EL (cell line): ENCODE data around the gene ACTR6.
A peak's percentile ranks its signal among the peaks of the same experiment; 100 is the strongest.
"Not testable (repeated sequence)": the region's sequence is repeated elsewhere in the genome, so short reads cannot be mapped to it uniquely, and the experiment has no call there.

Experiments
- DNase-seq: peaks from one replicate; pipeline ENCODE4 v3.0.0-alpha.2; 2016

Gene ACTR6

DNA sequence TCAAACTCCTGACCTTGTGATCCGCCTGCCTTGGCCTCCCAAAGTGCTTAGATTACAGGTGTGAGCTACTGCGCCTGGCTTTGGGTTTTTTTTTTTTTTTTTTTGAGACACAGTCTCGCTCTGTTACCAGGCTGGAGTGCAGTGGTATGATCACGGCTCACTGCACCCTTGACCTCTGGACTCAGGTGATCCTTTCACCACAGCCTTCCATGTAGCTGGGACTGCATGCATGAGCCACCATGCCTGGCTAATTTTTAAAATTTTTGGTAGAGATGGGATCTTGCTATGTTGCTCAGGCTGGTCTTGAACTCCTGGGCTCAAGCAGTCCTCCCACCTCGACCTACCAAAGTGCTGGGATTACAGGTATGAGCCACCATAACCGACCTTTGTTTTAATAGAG, 21.6 kb downstream of the ACTR6 start:
- not testable (repeated sequence) for DNase-seq

DNA sequence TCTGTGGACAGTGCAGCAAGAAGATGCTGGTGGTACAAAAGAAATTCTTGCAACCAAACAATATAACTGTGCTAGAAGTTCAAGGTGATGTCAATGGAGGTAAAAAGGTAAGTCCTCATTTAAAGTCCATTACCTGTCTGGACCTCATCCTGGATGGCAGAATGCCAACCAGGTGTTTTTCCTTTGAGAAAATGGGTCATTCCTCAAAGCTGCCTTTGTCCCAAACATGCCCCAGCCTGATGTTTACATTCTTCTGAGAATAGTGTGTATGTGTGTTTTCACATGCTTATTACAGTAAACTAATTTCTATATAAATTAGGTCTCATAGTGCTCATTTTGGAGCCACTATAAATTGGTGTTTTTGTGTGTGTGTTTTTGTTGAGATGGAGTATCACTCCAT, 24.9 kb downstream of the ACTR6 start:
- no peak for DNase-seq

DNA sequence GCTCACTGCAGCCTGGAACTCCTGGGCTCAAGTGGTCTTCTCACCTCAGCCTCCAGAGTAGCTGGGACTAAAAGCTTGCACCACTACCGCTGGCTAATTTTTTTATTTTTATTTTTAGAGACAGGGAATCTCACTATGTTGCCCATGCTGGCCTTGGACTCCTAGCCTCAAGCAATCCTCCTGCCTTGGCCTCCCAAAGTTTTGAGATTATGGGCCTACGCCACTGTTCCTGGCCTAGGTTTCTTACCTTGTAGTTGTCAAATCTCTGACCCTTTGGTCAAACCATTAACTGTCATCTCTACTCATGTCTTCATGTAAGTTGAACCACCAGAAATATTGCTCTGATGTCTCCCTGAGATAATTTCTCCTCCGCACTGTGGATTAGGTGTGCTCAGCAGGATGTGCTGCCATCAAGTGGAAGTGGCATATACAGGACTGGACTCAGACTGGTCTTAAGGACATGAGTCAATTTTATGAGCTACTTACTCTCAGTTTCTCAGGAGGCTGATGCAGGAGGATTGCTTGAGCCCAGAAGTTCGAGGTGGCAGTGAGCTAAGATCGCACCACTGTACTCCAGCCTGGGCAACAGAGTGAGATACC, 28.5 kb downstream of the ACTR6 start:
- DNase-seq: peak; percentile 14

DNA sequence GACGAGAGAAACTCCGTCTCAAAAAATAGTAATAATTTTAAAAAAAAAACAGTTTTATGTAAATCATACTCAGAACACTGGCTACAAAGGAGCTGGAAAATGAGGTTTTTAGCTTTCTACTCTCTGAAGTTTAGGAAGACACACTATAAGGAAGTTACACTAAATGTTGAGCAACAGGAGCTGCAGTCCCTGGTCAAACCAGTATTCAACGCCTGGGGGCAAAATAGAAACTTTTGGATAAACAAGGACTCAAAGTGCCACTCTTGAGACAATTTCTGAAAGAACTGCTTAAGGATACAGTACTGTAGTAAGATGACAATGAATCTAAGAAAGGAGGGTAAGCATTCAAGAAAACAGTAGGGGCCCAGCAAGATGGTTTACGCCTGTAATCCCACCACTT, 29.3 kb downstream of the ACTR6 start:
- DNase-seq: peak; percentile 43

DNA sequence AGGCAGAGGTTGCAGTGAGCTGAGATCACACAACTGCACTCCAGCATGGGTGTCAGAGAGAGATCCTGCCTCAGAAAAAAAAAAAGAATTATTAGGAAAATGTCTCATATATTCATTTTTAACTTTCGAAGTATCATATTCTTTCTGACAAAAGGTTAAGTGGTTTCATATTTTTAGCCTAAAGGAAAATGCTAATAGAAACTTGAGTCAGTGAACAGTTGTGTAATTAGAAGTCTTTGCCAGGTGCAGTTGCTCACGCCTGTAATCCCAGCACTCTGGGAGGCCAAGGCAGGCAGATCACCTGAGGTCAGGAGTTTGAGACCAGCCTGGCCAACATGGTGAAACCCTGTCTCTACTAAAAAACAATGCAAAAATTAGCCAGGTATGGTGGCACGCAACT, 31.3 kb downstream of the ACTR6 start:
- DNase-seq: not testable (repeated sequence)

DNA sequence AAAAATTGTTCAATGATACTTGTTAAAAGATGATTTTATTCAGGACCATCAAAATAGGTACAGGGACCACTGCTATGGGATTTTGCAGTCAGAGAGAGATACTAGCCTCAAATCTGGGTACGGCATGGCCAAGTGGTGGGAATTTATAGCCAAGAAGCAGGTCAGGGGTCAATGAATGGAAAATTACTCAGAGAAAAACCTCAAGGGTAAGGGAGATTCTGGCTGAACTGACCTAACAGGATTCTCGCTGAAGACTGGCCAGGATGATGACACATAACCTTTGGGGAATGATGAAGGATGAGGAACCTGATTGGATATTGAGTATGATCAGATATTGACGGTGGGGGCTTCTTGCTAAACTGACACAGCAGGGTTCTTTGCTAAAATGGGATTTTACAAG, 33.6 kb downstream of the ACTR6 start:
- peak; percentile 71 for DNase-seq

DNA sequence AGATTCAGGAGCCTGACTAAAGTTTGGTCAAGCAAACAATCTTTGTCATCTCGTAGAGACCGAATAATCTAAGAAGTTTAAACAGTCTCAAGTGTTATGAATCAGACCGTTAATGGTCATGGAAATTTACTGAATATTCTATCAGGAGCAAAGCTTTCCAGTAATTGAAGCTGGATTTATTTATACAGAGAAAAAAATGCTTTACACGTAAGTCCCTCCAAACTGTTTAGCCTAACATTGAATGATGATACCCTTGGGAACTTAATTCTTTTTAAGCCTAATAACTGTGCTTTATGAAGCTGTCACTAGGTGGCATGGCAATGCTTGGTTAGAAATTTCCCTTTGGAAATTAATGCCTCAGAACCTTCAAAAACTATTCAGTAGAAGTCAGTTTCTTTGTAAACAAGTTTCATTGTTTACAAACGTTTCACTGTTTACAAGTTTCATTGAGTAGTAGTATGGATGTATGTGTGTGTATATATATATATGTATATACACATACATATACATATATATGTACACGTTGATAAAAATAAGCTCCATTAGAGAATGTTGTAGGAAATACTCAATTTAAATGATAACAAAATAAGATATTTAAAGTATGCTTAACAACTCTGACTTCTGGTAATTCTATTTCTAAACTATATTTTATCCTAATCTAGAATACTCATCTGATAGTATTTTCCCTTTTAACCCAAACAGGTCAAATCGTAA, 34.1 kb downstream of the ACTR6 start:
- DNase-seq: peak; percentile 54

DNA sequence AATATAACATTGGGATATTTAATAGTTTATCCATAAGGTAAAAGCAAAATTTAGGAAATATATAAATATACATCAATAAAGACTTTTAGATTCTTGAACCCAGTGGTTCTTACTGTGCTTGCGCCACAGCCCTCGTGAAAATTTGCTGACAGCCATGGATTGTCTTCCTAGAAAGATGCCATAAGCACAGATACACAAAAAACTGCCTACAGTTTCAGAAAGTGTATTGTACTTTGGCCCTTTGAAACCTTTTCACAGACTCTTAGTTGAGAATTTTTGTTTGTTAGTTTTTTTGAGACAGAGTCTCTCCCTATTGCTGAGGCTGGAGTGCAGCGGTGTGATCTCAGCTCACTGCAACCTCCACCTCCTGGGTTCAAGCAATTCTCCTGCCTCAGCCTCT, 38.2 kb downstream of the ACTR6 start:
- DNase-seq: no peak

DNA sequence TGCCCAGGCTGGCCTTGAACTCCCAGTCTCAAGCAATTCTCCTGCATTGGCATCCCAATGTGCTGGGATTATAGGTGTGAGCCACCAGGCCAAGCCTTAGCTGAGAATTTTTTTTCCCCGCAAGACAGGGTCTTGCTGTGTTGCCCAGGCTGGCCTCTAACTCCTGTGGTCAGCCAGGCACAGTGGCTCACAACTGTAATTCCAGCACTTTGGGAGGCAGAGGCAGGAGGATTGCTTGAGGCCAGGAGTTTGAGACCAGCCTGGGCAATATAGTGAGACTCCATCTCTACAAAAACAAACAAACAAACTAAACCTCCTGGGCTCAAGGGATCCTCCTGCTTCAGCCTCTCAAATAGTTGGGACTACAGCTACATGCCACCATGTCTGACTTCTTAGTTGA, 39.0 kb downstream of the ACTR6 start:
- DNase-seq: no peak

DNA sequence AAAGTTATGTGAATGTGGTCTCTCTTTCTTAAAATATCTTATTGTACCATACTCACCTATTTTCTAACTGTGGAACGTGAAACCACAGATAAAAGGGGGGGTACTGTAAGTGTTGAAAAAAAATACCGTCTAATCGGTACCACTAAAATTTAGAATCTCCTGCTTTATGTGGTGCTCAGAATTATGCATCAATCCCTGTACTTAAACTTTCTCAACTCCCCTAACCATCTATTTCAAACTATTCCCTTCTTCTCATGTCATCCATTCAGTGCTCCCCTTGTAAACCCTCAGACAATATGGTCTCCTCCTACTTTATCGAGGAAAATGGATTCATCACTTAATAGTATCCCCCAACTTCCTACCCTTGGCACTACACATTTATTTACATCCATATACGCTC, 42.5 kb downstream of the ACTR6 start:
- no peak for DNase-seq

DNA sequence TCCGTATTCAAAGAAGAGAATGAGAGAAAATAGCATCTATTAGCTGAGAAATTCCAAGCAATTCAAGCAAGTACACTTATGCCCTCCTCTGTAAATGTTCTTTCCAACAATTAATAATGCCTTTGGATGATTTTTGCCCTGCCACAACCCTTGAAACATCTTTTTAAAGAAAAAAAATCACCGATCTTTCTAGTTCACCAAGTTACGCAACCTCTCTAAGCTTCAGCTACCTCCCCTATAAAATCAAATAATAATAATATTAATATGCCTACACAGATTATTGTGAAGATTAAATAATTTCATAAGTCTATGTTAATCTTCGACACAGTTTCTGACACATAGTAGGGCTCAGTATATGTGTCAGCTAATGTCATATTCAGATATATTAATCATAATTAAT, 47.1 kb downstream of the ACTR6 start:
- no peak for DNase-seq

DNA sequence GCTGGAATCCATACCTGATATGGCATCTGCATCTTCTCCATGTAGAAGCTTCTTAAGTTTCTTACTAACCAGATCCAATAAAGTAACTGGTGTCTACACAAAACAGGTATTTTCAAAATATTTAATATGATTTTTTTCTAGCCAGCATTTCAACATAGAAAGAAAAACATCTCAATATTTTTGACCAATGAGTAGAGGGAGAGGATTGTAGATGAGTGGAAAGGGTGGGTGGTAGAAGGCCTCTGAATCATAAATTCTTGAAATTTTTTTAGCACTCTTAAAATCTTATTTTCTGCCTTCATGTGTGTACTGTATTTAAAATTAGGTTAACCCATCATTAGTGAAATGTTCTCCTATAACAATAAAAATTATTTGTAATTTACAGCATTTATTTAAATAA, 48.3 kb downstream of the ACTR6 start:
- DNase-seq: peak; percentile 56

DNA sequence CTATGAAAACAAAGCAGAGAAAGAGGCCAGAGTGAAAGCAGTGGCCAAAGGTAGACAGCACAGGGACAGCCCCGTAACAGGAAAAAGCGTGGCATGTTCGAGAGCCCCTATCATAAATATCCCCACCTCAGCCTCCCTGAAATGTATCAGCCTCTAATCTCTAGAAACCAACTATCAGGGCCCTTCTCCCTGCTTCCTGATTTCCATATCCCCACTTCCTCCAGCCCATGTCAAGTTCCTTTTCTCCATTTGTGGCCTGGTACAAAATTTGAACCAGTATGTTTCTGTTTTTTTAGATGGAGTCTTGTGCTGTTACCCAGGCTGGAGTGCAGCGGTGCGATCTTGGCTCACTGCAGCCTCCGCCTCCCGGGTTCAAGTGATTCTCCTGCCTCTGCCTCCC, 49.3 kb downstream of the ACTR6 start:
- no peak for DNase-seq

DNA sequence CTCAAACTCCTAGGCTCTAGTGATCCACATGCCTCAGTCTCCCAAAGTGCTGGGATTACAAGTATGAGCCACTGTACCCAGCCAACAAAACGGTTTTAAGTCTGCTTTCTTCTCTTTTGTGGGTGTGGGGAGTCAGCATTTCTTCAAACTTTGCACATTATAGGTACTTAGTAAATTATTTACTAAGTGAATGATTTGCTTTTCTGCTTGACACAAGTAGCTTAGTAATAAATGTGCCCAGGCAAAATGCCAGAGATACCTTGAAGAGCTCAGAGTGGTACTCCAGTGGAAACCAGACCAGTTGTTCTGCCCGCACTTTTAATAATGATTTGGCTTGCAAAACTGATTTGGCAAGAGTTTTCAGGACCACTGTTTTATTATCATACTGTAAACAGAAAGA, 51.3 kb downstream of the ACTR6 start:
- DNase-seq: no peak

DNA sequence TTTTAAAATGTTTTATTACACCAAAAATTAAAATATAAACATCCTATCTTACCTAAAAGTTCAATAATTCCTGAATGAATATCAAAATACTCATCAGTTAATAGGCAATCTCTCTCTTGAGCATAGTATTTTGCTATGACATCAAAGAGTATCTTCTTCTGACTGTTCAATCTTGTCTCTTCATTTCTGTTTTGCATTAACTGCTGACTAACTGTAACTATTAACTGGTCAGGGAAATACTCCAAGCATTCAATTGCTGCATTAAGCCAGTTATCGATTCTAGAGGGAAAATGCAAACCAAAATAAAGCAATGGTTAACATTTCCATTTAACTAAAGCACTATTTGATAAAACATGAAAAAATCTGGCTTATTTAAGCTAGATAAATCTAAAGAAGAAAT, 52.8 kb downstream of the ACTR6 start:
- no peak for DNase-seq

DNA sequence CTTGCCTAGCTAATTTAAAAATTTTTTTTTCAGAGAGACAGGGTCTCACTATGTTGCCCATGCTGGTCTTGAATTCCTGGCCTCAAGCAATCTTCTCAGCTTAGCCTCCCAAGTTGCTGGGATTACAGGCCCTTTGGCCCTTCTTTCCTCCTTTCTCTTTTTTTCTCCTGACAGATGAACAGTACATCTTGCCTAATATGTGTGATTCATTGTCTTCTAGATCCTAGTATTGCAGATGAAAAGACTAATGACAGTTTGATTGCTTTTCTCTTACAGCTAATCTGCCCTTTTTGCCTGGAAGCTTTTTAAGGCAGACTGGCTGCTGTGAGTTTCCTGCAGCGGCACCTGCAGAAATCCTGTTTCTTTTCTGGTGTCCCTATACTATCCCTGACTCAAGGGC, 54.3 kb downstream of the ACTR6 start:
- DNase-seq: peak; percentile 4

DNA sequence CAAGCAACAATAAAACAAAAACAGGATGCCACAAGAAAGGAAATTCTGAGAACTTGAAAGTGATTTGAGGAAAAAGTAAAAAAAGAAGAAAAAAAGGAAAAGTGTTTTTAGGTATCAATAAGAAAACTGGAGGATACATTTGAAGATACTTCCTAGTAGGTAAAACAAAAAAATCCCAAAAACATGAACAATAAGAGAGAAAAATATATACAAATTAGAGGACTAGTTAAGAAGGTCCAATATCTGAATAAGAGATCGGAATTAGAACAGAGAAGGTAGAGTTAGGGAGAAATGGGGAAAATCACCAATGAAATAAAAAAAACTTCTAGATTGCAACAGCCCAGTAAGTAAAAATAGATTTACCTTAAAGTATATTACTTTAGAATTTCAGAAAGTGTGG, 57.5 kb downstream of the ACTR6 start:
- no peak for DNase-seq

DNA sequence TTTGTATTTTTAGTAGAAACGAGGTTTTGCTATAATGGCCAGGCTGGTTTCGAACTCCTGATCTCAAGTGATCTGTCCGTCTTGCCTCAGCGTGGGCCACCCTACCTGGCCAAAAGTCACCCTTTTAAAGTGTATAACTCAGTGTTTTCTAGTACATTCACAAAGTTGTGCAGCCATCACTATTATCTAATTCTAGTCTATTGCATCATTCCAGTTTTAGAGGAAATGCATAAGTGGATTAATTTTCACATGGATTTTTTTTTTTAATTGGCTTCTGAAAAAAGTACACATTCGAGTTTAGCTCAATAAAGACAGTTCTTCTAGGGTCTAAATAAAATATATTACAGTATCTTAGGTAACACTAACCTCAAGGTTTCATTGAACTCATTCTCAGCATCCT, 62.5 kb downstream of the ACTR6 start:
- DNase-seq: no peak

DNA sequence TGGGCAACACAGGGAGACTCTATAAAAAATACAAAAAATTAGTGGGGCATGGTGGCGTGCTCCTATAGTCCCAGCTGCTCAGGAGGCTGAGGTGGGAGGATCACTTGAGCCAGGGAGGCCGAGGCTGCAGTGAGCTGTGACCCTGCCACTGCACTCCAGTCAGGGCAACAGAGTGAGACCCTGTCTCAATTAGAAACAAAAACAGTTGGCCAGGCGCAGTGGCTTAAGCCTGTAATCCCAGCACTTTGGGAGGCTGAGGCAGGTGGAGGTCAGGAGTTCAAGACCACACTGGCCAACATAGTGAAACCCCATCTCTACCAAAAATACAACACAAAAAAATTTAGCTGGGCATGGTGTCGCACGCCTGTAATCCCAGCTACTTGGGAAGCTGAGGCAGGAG, 64.5 kb downstream of the ACTR6 start:
- DNase-seq: not testable (repeated sequence)

DNA sequence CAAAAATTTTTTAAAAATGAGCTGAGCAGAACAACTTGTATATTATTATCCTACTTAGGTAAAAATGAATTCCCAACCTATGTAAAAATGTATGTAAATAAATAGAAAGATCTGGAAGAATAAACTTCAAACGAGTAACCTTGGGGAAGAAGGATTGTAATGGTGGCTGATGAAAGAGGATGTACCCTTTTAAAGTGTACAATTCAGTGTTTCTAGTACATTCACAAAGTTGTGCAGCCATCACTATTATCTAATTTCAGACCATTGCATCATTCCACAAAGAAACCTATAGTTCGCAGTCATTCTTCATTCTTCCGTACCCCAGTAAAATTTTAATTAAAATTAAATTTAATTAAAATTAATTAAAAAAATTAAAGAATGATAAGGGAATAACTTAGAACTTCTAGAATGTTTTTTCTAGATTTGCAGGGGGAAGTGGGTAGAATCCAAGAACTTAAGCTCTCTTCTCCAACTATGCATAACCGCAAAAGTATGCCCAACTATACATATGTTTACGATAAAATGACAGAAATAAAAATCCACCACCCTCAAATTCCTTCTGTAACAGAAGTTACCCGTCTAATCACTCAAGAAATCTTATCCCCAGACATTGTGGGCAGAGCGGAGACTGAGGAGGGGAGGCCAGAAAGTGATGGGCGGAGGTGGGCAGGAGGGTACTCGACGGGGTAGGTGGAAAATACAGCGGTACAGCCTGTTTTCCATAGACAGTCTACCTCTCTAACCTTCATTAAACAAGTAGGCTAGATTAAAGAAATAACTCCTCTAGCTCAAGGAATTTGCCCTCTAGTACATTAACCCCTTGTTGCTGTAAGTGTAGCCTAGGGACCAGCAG, 65.3 kb downstream of the ACTR6 start:
- DNase-seq: no peak

DNA sequence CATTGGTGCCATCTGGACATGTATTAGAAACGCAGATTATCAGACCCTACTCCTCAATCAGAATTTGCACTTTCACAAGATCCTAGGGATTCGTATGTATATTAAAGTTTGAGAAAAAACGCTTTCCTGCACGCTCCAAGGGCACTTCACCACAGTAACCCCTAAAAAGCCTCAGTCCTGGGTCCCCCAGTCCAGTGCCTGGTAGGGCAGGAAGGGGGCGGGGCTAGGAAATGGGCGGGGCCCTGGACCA, 65.9 kb downstream of the ACTR6 start:
- DNase-seq: no peak

DNA sequence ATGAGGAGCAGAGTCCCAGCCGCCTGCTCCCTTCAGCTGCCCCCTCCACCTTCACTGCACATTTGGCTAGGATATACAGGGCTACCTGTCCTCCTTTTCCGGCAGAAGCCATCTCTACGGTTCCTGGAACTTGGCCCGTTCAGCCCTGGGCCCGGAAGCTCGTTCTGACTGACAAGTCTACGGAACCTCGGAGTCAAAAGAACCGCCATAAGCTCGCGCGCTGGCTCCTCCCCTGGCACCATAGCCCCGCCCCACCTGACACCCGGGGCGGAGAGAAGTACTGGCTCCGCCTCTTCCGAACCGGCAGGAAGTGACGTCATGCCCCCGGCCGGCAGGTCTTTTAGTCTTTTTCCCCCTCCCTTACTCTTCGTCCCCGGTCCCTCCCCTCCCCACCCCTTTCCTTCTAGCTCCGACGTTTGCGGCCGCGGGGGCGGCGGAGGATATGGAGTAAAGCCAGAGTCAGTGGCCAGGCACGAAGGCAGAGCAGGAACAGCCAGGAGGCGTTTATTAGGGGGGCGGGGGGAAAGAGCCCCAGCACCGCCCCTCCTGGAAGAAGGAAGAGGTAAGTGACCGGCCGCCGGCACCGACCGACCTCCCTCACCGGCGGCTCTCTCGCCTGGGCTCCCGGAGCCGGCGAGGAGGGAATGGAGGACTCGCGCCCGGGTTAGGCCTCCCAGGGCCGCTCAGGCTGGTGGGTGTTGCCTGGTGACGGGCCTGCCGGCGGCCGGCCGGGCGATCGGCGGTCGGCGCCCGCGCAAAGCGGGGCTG, 66.4 kb downstream of the ACTR6 start, which contains the start of the genes DEPDC4 and SCYL2:
DEPDC4 (minus strand) TSS at position 245 of the 768 bp plus-strand sequence; CDS start at position 242, 3 bp downstream.
SCYL2 (plus strand) TSS at position 343 of the 768 bp plus-strand sequence. CDS start 15,794 bp downstream, outside the sequence.
- DNase-seq: peak; percentile 98

DNA sequence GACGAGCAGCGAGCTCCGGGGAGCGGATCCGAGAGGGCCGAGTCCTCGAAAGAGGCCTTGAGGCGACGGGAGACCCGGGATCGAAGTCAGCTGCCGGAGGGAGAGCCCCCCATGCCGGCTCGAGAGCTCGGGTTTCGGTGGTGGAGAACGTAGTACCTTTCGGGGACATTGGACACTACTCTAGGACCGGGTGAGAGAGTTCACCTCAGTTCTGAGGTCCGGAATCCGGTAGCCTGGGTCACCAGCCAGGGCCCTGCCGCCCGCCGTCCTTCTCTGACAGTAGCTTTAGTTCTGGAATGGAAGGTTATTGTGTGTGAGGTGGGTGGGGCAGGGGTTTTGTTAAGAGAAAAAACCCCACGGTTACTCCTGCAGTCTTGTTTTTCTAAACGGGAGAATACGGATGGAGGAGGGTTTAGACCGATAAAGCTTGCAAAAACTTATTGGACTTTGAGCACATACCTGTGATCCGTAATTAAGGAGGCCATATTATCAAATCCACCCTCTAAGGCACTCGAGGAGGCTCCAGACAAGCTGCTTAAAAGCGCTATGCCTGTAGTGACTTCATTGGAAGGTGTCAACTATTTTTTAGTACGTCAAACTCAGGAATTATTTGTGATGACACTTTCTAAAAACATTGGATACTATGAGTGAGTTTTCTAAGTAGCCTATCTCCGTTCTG, 67.1 kb downstream of the ACTR6 start:
- DNase-seq: peak; percentile 29
